GM10266 (cell line): Measurements from ENCODE around the gene FHIT.

Experiments
- DNase-seq: peaks from one replicate; pipeline ENCODE4 v3.0.0; 2012; ENCODE audit errors: extremely low spot score
- TF ChIP-seq, protein P1 (sequence below): IDR thresholded peaks from 2 replicates; pipeline ENCODE4 v1.5.1; 2012; ENCODE audit warnings: mild to moderate bottlenecking, low read depth; ENCODE audit not compliant: control insufficient read depth, insufficient read depth; ENCODE audit errors: missing control alignments

FHIT gene

DNA sequence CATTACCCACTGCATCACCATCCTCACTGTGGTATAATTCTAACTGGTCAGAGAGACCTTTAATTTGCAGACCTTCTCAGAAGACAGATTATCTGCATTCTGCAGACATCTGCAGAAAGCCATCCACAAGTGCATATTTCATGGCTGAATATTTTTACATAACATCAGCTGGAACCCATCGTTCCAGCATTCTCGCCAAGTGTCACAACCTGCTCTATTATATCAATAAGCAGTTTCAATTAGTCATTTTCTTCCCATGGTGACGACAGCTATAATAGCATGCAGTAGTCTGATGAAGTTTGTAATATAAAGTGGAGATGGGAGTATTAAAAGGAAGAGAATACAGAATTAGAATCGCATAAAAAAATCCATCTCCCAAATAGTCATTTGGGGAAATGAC, 334.7 kb downstream of the FHIT start:
- no peak for DNase-seq
- TF ChIP-seq, protein P1, sequence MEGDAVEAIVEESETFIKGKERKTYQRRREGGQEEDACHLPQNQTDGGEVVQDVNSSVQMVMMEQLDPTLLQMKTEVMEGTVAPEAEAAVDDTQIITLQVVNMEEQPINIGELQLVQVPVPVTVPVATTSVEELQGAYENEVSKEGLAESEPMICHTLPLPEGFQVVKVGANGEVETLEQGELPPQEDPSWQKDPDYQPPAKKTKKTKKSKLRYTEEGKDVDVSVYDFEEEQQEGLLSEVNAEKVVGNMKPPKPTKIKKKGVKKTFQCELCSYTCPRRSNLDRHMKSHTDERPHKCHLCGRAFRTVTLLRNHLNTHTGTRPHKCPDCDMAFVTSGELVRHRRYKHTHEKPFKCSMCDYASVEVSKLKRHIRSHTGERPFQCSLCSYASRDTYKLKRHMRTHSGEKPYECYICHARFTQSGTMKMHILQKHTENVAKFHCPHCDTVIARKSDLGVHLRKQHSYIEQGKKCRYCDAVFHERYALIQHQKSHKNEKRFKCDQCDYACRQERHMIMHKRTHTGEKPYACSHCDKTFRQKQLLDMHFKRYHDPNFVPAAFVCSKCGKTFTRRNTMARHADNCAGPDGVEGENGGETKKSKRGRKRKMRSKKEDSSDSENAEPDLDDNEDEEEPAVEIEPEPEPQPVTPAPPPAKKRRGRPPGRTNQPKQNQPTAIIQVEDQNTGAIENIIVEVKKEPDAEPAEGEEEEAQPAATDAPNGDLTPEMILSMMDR: no peak

DNA sequence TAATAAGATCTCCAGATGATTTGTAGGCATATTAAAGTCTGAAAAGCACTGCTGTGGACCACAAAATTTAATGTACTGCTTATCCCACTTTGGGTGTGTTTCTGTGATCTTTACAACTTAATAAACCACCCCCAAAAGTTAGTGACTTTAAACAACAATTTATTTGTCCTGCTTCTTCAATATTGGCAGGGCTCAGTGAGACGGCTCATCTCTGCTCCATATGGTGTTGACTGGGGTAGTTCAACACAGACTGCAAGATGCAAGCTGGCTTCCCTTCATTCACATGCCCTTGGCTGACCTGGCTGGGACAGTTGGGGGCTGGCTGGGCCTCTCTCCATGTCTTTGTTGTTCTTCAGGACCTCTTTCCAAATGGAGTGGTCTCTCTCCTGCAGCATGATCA, 337.8 kb downstream of the FHIT start:
- TF ChIP-seq, protein P1: no peak
- DNase-seq: no peak

DNA sequence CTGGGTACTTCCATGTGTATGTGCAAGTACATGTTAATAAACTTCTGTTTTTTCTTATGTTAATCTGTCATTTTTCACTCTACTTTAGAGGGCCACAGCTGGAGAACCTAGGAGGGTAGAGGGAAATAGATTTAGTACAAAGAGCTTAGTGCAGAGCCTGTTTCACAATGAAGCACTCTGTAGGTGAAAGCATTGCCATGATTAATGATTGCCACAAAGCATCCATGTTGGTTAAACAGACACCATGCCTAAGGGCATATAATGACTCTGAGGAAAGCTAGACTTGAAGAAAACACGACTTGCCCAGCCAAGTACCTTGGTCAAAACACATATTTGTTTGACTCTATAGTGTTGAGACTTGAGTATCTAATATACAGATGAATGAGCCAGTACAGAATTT, 338.4 kb downstream of the FHIT start:
- TF ChIP-seq, protein P1: no peak
- no peak for DNase-seq

DNA sequence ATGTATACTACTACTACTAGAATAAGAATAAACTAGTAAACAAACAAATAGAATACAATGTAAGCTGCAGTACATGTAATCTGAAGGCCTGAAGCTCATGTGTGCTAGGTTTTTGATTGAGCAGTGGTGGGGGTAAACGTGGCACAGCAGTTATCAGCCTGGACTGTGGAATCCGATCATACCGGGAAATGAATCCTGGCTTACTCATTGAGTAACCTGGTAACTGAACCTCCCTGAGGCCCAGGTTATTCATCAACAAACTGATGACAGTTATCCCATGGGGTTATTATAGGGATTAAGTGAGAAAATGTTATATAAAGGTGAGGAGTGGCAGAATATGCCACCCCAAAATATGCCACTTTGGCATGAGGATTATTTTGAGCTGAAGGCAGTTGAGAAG, 339.1 kb downstream of the FHIT start:
- no peak for DNase-seq
- TF ChIP-seq, protein P1: no peak

GRCh38 chr3:60909526-60909925, 341.7 kb downstream of the FHIT start:
- TF ChIP-seq, protein P1: no peak
- no peak for DNase-seq

DNA sequence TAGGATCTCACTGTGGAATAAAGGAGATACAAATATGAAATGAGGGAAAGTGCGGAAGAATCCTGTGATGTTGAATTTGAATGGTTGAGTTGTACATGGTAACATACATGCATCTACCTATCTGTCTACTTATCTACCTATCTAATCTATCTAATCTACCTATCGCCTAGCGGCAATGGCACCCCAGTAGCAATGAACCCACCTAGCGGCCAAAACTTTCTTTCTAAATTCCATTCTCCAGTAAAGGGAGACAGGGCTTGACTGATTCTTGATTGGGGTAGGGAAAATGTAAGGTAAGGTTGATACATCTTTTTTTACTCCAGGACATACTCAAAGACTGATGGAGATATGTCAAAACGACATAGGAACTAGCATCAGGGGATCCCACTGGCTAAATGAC, 345.0 kb downstream of the FHIT start:
- no peak for DNase-seq
- TF ChIP-seq, protein P1: no peak

GRCh38 chr3:60898321-60898720, 352.9 kb downstream of the FHIT start:
- TF ChIP-seq, protein P1: no peak
- no peak for DNase-seq
